ENCODE measurements around the gene GLB1L3.
A peak's percentile ranks its signal among the peaks of the same experiment; 100 is the strongest.

- peak; percentile 70 to 83 (median 74) for TF ChIP-seq CTCF (optimal IDR thresholded peaks at IDR 0.05 in 1 of 3, IDR thresholded peaks at IDR 0.05 in 1 of 3, conservative IDR thresholded peaks at IDR 0.05 in 1 of 3; ENCODE audit: extremely low read depth in 1 of 3, insufficient read depth in 2 of 3, low read length in 3 of 3)
- TF ChIP-seq EZH2 (IDR thresholded peaks at IDR 0.05; ENCODE audit: low read length) = no peak
Measured at GRCh38 chr11:134261626-134262488, 14.3 kb upstream of the GLB1L3 start.

Data from keratinocyte (primary cell).